Right lobe of liver (tissue), 4 donors: Measurements from ENCODE around the gene ZNF302.

Experiments used
- POLR2A ChIP-seq: fragments of 450-650 bp; IDR thresholded peaks from one replicate; pipeline ENCODE4 v1.6.1; 2017; ENCODE audit warnings: antibody characterized with exemption, mild to moderate bottlenecking
- TF ChIP-seq, protein P1 (sequence below), 4 donors: fragments of 200-600 bp in 3 of 4; fragments of 450-650 bp in 1 of 4; IDR thresholded peaks; one replicate each; pipeline versions ENCODE4 v1.5.1 to v1.8.0; 2016 to 2022; ENCODE audit warnings: antibody characterized with exemption in 4 of 4, mild to moderate bottlenecking in 2 of 4
- donor health status: DM: no; HTN: no; CAD: no.
- donor health status: DM: no; HTN: no; CAD: no.
- donor health status: DM: no; HTN: yes; CAD: no.

DNA sequence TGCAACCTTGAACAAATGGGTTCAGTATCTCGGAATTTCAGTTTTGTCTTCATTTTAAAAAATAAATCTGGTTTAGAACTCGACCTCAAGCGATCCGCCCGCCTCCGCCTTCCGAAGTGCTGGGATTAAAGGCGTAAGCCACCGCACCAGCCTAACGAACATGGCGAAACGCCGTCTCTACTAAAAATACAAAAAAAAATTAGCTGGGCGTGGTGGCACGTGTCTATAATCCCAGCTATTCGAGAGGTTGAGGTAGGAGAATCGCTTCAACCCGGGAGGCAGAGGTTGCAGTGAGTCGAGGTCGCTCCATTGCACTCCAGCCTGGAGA lies 571 bp downstream of the ZNF302 start:
- TF ChIP-seq, protein P1, sequence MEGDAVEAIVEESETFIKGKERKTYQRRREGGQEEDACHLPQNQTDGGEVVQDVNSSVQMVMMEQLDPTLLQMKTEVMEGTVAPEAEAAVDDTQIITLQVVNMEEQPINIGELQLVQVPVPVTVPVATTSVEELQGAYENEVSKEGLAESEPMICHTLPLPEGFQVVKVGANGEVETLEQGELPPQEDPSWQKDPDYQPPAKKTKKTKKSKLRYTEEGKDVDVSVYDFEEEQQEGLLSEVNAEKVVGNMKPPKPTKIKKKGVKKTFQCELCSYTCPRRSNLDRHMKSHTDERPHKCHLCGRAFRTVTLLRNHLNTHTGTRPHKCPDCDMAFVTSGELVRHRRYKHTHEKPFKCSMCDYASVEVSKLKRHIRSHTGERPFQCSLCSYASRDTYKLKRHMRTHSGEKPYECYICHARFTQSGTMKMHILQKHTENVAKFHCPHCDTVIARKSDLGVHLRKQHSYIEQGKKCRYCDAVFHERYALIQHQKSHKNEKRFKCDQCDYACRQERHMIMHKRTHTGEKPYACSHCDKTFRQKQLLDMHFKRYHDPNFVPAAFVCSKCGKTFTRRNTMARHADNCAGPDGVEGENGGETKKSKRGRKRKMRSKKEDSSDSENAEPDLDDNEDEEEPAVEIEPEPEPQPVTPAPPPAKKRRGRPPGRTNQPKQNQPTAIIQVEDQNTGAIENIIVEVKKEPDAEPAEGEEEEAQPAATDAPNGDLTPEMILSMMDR (IDR thresholded peaks at IDR 0.05), result no peak
- no peak for TF ChIP-seq POLR2A
